Measurements from ENCODE around the gene C1orf35.

C1orf35 gene

GRCh38 chr1:228076796-228077430 is 26.2 kb downstream of the C1orf35 start:
- peaks cover 23% of the 10 kb centered on the region for H3K79me2 ChIP-seq (ENCODE audit: control insufficient read depth, insufficient read depth, low read length, unreplicated experiment)
- no peak overlapping the region for H2AFZ ChIP-seq (ENCODE audit: low read length, unreplicated experiment)
- no peak overlapping the region for H3K27ac ChIP-seq (ENCODE audit: low read depth, low read length)
- H3K4me1 ChIP-seq (ENCODE audit: control insufficient read depth, insufficient read depth, low read length, unreplicated experiment) = no peaks in the 10 kb centered on the region
- H3K27me3 ChIP-seq (ENCODE audit: insufficient read depth, low read length) = no peaks in the 10 kb centered on the region
- H3K4me3 ChIP-seq (ENCODE audit: low read depth, low read length) = no peak overlapping the region
- H3K36me3 ChIP-seq (ENCODE audit: insufficient read depth, low read length) = no peaks in the 10 kb centered on the region

- Histone ChIP-seq H2AFZ (ENCODE audit: low read length, unreplicated experiment) (no peak overlapping the region), H3K4me1 (ENCODE audit: control insufficient read depth, insufficient read depth, low read length, unreplicated experiment) (no peaks in the 10 kb centered on the region), H3K27me3 (ENCODE audit: insufficient read depth, low read length) (peaks cover 3% of the 10 kb centered on the region; the same call in 1 of the 2 replicates), H3K36me3 (ENCODE audit: insufficient read depth, low read length) (no peaks in the 10 kb centered on the region), H3K27ac (ENCODE audit: low read depth, low read length) (no peak overlapping the region), H3K79me2 (ENCODE audit: control insufficient read depth, insufficient read depth, low read length, unreplicated experiment) (peaks cover 13% of the 10 kb centered on the region), H3K4me3 (ENCODE audit: low read depth, low read length) (no peak overlapping the region)
These were observed 27.3 kb downstream of the C1orf35 start for GRCh38 chr1:228075801-228076271.

GRCh38 chr1:228074954-228075730 is 28.0 kb downstream of the C1orf35 start:
- Histone ChIP-seq H3K79me2 (ENCODE audit: control insufficient read depth, insufficient read depth, low read length, unreplicated experiment) (peaks cover 10% of the 10 kb centered on the region), H3K36me3 (ENCODE audit: insufficient read depth, low read length) (no peaks in the 10 kb centered on the region), H3K27me3 (ENCODE audit: insufficient read depth, low read length) (peaks cover 7% of the 10 kb centered on the region; the same call in 1 of the 2 replicates)

GRCh38 chr1:228073857-228074545 is 29.1 kb downstream of the C1orf35 start:
- Histone ChIP-seq H3K27me3 (ENCODE audit: insufficient read depth, low read length) (peaks cover 14% of the 10 kb centered on the region; the same call in 1 of the 2 replicates), H3K4me3 (ENCODE audit: low read depth, low read length) (no peak overlapping the region), H2AFZ (ENCODE audit: low read length, unreplicated experiment) (no peak overlapping the region), H3K79me2 (ENCODE audit: control insufficient read depth, insufficient read depth, low read length, unreplicated experiment) (no peaks in the 10 kb centered on the region), H3K36me3 (ENCODE audit: insufficient read depth, low read length) (no peaks in the 10 kb centered on the region), H3K27ac (ENCODE audit: low read depth, low read length) (no peak overlapping the region), H3K4me1 (ENCODE audit: control insufficient read depth, insufficient read depth, low read length, unreplicated experiment) (no peaks in the 10 kb centered on the region)

More at GRCh38 chr1:228074954-228075730, 28.0 kb downstream of the C1orf35 start:
- H3K27ac ChIP-seq (ENCODE audit: low read depth, low read length) = no peak overlapping the region
- H2AFZ ChIP-seq (ENCODE audit: low read length, unreplicated experiment) = no peak overlapping the region
- no peak overlapping the region for H3K4me3 ChIP-seq (ENCODE audit: low read depth, low read length)
- no peaks in the 10 kb centered on the region for H3K4me1 ChIP-seq (ENCODE audit: control insufficient read depth, insufficient read depth, low read length, unreplicated experiment)

- H3K4me3 ChIP-seq (ENCODE audit: low read depth, low read length) = no peak overlapping the region
- H3K27me3 ChIP-seq (ENCODE audit: insufficient read depth, low read length) = peaks cover 21% of the 10 kb centered on the region
- H3K4me1 ChIP-seq (ENCODE audit: control insufficient read depth, insufficient read depth, low read length, unreplicated experiment) = no peaks in the 10 kb centered on the region
- H3K79me2 ChIP-seq (ENCODE audit: control insufficient read depth, insufficient read depth, low read length, unreplicated experiment) = no peaks in the 10 kb centered on the region
- H3K27ac ChIP-seq (ENCODE audit: low read depth, low read length) = no peak overlapping the region
- H2AFZ ChIP-seq (ENCODE audit: low read length, unreplicated experiment) = no peak overlapping the region
- H3K36me3 ChIP-seq (ENCODE audit: insufficient read depth, low read length) = no peaks in the 10 kb centered on the region
These were observed 29.9 kb downstream of the C1orf35 start for GRCh38 chr1:228073061-228073856.

GRCh38 chr1:228072658-228073043 is 30.5 kb downstream of the C1orf35 start:
- no peak overlapping the region for H3K27ac ChIP-seq (ENCODE audit: low read depth, low read length)

GRCh38 chr1:228071839-228072657 is 31.1 kb downstream of the C1orf35 start:
- H3K4me3 ChIP-seq (ENCODE audit: low read depth, low read length) = no peak overlapping the region
- H3K27me3 ChIP-seq (ENCODE audit: insufficient read depth, low read length) = peaks cover 29% of the 10 kb centered on the region
- H2AFZ ChIP-seq (ENCODE audit: low read length, unreplicated experiment) = no peak overlapping the region
- no peaks in the 10 kb centered on the region for H3K36me3 ChIP-seq (ENCODE audit: insufficient read depth, low read length)
- H3K4me1 ChIP-seq (ENCODE audit: control insufficient read depth, insufficient read depth, low read length, unreplicated experiment) = no peaks in the 10 kb centered on the region
- H3K27ac ChIP-seq (ENCODE audit: low read depth, low read length) = no peak overlapping the region
- no peaks in the 10 kb centered on the region for H3K79me2 ChIP-seq (ENCODE audit: control insufficient read depth, insufficient read depth, low read length, unreplicated experiment)

More at GRCh38 chr1:228072658-228073043, 30.5 kb downstream of the C1orf35 start:
- no peaks in the 10 kb centered on the region for H3K79me2 ChIP-seq (ENCODE audit: control insufficient read depth, insufficient read depth, low read length, unreplicated experiment)
- H2AFZ ChIP-seq (ENCODE audit: low read length, unreplicated experiment) = no peak overlapping the region
- no peaks in the 10 kb centered on the region for H3K36me3 ChIP-seq (ENCODE audit: insufficient read depth, low read length)
- H3K27me3 ChIP-seq (ENCODE audit: insufficient read depth, low read length) = peaks cover 23% of the 10 kb centered on the region
- H3K4me1 ChIP-seq (ENCODE audit: control insufficient read depth, insufficient read depth, low read length, unreplicated experiment) = no peaks in the 10 kb centered on the region
- no peak overlapping the region for H3K4me3 ChIP-seq (ENCODE audit: low read depth, low read length)

- H3K4me3 ChIP-seq (ENCODE audit: low read depth, low read length) = no peak overlapping the region
- H3K36me3 ChIP-seq (ENCODE audit: insufficient read depth, low read length) = no peaks in the 10 kb centered on the region
- H3K79me2 ChIP-seq (ENCODE audit: control insufficient read depth, insufficient read depth, low read length, unreplicated experiment) = no peaks in the 10 kb centered on the region
- H3K27ac ChIP-seq (ENCODE audit: low read depth, low read length) = no peak overlapping the region
- H3K4me1 ChIP-seq (ENCODE audit: control insufficient read depth, insufficient read depth, low read length, unreplicated experiment) = no peaks in the 10 kb centered on the region
- peaks cover 39% of the 10 kb centered on the region for H3K27me3 ChIP-seq (ENCODE audit: insufficient read depth, low read length)
- H2AFZ ChIP-seq (ENCODE audit: low read length, unreplicated experiment) = no peak overlapping the region
These were observed 32.3 kb downstream of the C1orf35 start for GRCh38 chr1:228070851-228071250.

- H3K27me3 ChIP-seq (ENCODE audit: insufficient read depth, low read length) = peaks cover 44% of the 10 kb centered on the region
- H3K36me3 ChIP-seq (ENCODE audit: insufficient read depth, low read length) = no peaks in the 10 kb centered on the region
- H3K4me1 ChIP-seq (ENCODE audit: control insufficient read depth, insufficient read depth, low read length, unreplicated experiment) = no peaks in the 10 kb centered on the region
- no peak overlapping the region for H3K4me3 ChIP-seq (ENCODE audit: low read depth, low read length)
- no peaks in the 10 kb centered on the region for H3K79me2 ChIP-seq (ENCODE audit: control insufficient read depth, insufficient read depth, low read length, unreplicated experiment)
- H3K27ac ChIP-seq (ENCODE audit: low read depth, low read length) = no peak overlapping the region
- no peak overlapping the region for H2AFZ ChIP-seq (ENCODE audit: low read length, unreplicated experiment)
These were observed 33.0 kb downstream of the C1orf35 start for GRCh38 chr1:228070173-228070572.

Measured in ACC112 (cell line).